ENCODE results near the gene MCM3AP.

Gene MCM3AP

DNA sequence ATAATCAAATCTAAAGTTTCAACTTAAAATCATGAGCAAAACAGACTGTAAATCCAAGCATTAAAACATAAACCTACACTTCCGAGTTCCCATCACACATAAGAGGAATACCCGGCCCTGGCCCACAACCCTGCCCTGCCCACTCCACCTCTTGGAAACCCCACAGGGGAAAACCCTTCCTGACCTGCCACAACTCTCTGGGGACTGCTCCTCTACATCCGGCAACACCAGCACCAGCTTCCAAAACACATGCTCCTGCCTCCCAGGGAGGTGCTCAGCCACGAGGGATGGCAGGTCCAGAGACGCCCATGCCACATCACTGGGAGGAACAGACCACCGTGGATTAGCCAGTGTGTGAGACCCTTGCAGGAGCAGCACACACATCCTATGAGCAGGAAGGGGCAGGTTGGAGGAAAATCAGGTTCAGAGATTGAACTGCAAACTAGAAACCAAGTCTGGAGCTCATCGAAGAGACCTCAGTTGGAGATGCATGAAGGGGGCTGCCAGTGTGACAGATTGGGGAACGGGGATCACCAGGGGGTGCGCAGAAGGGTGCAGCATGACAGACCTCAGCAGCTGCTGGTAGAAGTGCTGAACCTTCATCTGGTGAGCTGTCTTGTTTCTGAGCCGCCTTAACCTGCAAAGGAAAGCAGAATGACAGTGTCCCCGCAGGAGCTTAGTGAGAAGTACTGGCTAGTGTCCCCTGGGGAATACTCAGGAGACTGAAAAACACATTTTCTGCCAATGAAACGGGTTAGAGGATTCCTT, 31.0 kb downstream of the MCM3AP start:
- Histone ChIP-seq H3K4me2 (ENCODE audit: low read depth, low read length) (no peak overlapping the region), H4K20me1 (ENCODE audit: insufficient read depth, low read length) (no peaks in the 10 kb centered on the region), H2AFZ (ENCODE audit: low read length) (no peak overlapping the region), H3K36me3 (replicated peaks; ENCODE audit: insufficient read depth, low read length) (peaks cover 16% of the 10 kb centered on the region; the same call in 1 of the 2 replicates), H3K79me2 (ENCODE audit: low read length) (no peaks in the 10 kb centered on the region), H3K27me3 (replicated peaks; ENCODE audit: insufficient read depth, low read length) (no peaks in the 10 kb centered on the region), H3K9me3 (replicated peaks; ENCODE audit: insufficient read depth, low read length) (no peaks in the 10 kb centered on the region), H3K27ac (ENCODE audit: low read length) (no peak overlapping the region), H3F3A (ENCODE audit: insufficient read depth, low read length) (no peaks in the 10 kb centered on the region), H3K4me1 (ENCODE audit: low read length) (no peaks in the 10 kb centered on the region), H3K4me3 (ENCODE audit: low read length) (no peak overlapping the region), H3K9ac (ENCODE audit: low read length) (no peak overlapping the region), H3K9me2 (replicated peaks; ENCODE audit: insufficient read depth, low read length) (no peaks in the 10 kb centered on the region)
- no peak for DNase-seq
- TF ChIP-seq, protein P1, sequence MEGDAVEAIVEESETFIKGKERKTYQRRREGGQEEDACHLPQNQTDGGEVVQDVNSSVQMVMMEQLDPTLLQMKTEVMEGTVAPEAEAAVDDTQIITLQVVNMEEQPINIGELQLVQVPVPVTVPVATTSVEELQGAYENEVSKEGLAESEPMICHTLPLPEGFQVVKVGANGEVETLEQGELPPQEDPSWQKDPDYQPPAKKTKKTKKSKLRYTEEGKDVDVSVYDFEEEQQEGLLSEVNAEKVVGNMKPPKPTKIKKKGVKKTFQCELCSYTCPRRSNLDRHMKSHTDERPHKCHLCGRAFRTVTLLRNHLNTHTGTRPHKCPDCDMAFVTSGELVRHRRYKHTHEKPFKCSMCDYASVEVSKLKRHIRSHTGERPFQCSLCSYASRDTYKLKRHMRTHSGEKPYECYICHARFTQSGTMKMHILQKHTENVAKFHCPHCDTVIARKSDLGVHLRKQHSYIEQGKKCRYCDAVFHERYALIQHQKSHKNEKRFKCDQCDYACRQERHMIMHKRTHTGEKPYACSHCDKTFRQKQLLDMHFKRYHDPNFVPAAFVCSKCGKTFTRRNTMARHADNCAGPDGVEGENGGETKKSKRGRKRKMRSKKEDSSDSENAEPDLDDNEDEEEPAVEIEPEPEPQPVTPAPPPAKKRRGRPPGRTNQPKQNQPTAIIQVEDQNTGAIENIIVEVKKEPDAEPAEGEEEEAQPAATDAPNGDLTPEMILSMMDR (IDR thresholded peaks at IDR 0.05; ENCODE audit: low read length), result no peak
- no peak for TF ChIP-seq EZH2phosphoT487 (IDR thresholded peaks at IDR 0.05; ENCODE audit: low read length)
- TF ChIP-seq EZH2 (optimal IDR thresholded peaks at IDR 0.05; ENCODE audit: low read depth, low read length), result no peak

DNA sequence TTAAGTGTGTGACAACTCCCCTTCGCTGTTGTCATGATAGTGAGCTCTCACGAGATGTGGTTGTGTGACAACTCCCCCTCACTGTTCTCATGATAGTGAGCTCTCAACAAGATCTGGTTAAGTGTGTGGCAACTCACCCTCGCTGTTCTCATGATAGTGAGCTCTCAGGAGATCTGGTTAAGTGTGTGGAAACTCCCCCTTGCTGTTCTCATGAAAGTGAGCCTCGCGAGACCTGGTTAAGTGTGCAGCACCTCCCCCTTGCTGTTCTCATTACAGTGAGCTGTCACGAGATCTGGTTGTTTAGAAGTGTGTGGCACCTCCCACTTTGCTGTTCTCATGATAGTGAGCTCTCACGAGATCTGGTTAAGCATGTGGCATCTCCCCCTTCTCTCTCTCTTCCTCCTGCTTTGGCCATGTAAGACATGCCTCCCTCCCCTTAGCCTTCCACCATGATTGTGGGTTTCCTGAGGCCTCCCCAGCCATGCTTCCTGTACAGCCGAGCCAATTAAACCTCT, 31.7 kb downstream of the MCM3AP start:
- Histone ChIP-seq H3K27me3 (replicated peaks; ENCODE audit: insufficient read depth, low read length) (no peaks in the 10 kb centered on the region), H3K9me2 (replicated peaks; ENCODE audit: insufficient read depth, low read length) (no peaks in the 10 kb centered on the region), H4K20me1 (ENCODE audit: insufficient read depth, low read length) (no peaks in the 10 kb centered on the region), H3K9ac (ENCODE audit: low read length) (no peak overlapping the region), H2AFZ (ENCODE audit: low read length) (no peak overlapping the region), H3K9me3 (replicated peaks; ENCODE audit: insufficient read depth, low read length) (no peaks in the 10 kb centered on the region), H3K27ac (ENCODE audit: low read length) (no peak overlapping the region), H3K4me2 (ENCODE audit: low read depth, low read length) (no peak overlapping the region), H3F3A (ENCODE audit: insufficient read depth, low read length) (no peaks in the 10 kb centered on the region), H3K4me1 (ENCODE audit: low read length) (no peaks in the 10 kb centered on the region), H3K36me3 (replicated peaks; ENCODE audit: insufficient read depth, low read length) (peaks cover 12% of the 10 kb centered on the region; the same call in 1 of the 2 replicates), H3K4me3 (ENCODE audit: low read length) (no peak overlapping the region), H3K79me2 (ENCODE audit: low read length) (no peaks in the 10 kb centered on the region)
- TF ChIP-seq, protein P1 (IDR thresholded peaks at IDR 0.05; ENCODE audit: low read length), result no peak
- no peak for TF ChIP-seq EZH2 (optimal IDR thresholded peaks at IDR 0.05; ENCODE audit: low read depth, low read length)
- DNase-seq, result no peak

DNA sequence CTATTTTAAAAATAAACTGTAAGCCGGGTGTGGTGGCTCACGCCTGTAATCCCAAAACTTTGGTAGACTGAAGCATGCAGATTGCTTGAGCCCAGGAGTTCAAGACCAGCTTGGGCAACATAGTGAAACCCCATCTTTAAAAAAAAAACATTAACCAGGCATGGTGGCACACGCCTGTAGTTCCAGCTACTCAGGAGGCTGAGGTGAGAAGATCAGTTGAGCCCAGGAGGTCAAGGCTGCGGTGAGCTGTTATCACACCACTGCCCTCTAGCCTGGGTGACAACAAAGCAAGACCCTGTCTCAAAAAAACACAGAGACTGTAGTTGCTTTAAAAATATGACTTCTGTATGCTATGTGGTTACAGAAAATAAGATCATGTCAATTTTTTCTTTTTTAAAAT, 32.6 kb downstream of the MCM3AP start:
- H3K9me2 ChIP-seq (replicated peaks; ENCODE audit: insufficient read depth, low read length), result no peaks in the 10 kb centered on the region
- no peak overlapping the region for H3K9ac ChIP-seq (ENCODE audit: low read length)
- H3K36me3 ChIP-seq (replicated peaks; ENCODE audit: insufficient read depth, low read length), result peaks cover 11% of the 10 kb centered on the region; the same call in 1 of the 2 replicates
- DNase-seq, result no peak
- H3K27me3 ChIP-seq (replicated peaks; ENCODE audit: insufficient read depth, low read length), result no peaks in the 10 kb centered on the region
- no peak overlapping the region for H3K27ac ChIP-seq (ENCODE audit: low read length)
- TF ChIP-seq EZH2phosphoT487 (IDR thresholded peaks at IDR 0.05; ENCODE audit: low read length) (no peak), EZH2 (optimal IDR thresholded peaks at IDR 0.05; ENCODE audit: low read depth, low read length) (no peak)
- TF ChIP-seq, protein P1 (IDR thresholded peaks at IDR 0.05; ENCODE audit: low read length), result no peak
- H3K4me1 ChIP-seq (ENCODE audit: low read length), result no peaks in the 10 kb centered on the region
- H3K79me2 ChIP-seq (ENCODE audit: low read length), result no peaks in the 10 kb centered on the region
- no peak overlapping the region for H2AFZ ChIP-seq (ENCODE audit: low read length)
- H3K4me3 ChIP-seq (ENCODE audit: low read length), result no peak overlapping the region
- H3K4me2 ChIP-seq (ENCODE audit: low read depth, low read length), result no peak overlapping the region
- no peaks in the 10 kb centered on the region for H4K20me1 ChIP-seq (ENCODE audit: insufficient read depth, low read length)
- no peaks in the 10 kb centered on the region for H3F3A ChIP-seq (ENCODE audit: insufficient read depth, low read length)
- no peaks in the 10 kb centered on the region for H3K9me3 ChIP-seq (replicated peaks; ENCODE audit: insufficient read depth, low read length)
